Suprapubic skin (tissue), 4 donors: ENCODE data around the gene TMEM135.

Experiments
- POLR2A ChIP-seq, 2 donors: fragments of 450-650 bp; IDR thresholded peaks; one replicate each; pipeline ENCODE4 v1.6.1; 2017; ENCODE audit warnings: antibody characterized with exemption in 2 of 2, mild to moderate bottlenecking in 2 of 2, moderate library complexity in 2 of 2
- POLR2AphosphoS5 ChIP-seq, 3 donors: sonication (generic); formaldehyde crosslinking; IDR thresholded peaks; one replicate each; pipeline ENCODE4 v1.6.1; 2017; ENCODE audit warnings: antibody characterized with exemption in 3 of 3
- TF ChIP-seq, protein P1 (sequence below), 2 donors: fragments of 200-600 bp in 1 of 2; fragments of 450-650 bp in 1 of 2; sonication (generic) in 1 of 2; IDR thresholded peaks; one replicate each; pipeline ENCODE4 v1.5.1; 2016 to 2019; ENCODE audit warnings: antibody characterized with exemption in 2 of 2, mild to moderate bottlenecking in 1 of 2, moderate library complexity in 1 of 2

DNA sequence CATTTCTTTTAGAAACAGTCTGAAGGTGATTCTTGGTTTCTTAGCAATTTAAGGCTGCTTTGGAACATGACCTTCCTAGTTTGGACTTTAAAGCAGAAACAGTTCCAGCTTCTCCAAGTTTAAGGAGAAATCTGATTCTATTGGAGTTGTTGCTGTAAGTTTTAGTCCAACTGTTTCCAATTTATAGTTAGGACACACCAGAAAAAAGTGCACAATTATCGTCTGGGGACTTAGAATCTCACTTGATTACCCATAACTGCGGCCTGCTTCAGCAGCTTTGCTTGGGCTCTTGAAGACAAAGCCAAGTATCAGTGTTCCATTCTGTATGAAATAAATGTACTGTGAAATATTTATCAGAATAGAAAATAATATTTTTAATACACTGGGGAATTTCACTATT, 246.6 kb downstream of the TMEM135 start:
- TF ChIP-seq, protein P1, sequence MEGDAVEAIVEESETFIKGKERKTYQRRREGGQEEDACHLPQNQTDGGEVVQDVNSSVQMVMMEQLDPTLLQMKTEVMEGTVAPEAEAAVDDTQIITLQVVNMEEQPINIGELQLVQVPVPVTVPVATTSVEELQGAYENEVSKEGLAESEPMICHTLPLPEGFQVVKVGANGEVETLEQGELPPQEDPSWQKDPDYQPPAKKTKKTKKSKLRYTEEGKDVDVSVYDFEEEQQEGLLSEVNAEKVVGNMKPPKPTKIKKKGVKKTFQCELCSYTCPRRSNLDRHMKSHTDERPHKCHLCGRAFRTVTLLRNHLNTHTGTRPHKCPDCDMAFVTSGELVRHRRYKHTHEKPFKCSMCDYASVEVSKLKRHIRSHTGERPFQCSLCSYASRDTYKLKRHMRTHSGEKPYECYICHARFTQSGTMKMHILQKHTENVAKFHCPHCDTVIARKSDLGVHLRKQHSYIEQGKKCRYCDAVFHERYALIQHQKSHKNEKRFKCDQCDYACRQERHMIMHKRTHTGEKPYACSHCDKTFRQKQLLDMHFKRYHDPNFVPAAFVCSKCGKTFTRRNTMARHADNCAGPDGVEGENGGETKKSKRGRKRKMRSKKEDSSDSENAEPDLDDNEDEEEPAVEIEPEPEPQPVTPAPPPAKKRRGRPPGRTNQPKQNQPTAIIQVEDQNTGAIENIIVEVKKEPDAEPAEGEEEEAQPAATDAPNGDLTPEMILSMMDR (IDR thresholded peaks at IDR 0.05), result no peak
- TF ChIP-seq POLR2A (IDR thresholded peaks at IDR 0.05) (no peak), POLR2AphosphoS5 (IDR thresholded peaks at IDR 0.05) (no peak)
